ENCODE measurements around the gene MYO1E. TPM values are rescaled to one million over a fixed set of nuclear protein-coding genes. Genes with fewer than 3 reads are reported as not detected.

MYO1E gene
- total and polyA plus RNA-seq, 2 of the 4 experiments (the other 2 are of a cell fraction): 13.4 to 37.3 TPM

DNA sequence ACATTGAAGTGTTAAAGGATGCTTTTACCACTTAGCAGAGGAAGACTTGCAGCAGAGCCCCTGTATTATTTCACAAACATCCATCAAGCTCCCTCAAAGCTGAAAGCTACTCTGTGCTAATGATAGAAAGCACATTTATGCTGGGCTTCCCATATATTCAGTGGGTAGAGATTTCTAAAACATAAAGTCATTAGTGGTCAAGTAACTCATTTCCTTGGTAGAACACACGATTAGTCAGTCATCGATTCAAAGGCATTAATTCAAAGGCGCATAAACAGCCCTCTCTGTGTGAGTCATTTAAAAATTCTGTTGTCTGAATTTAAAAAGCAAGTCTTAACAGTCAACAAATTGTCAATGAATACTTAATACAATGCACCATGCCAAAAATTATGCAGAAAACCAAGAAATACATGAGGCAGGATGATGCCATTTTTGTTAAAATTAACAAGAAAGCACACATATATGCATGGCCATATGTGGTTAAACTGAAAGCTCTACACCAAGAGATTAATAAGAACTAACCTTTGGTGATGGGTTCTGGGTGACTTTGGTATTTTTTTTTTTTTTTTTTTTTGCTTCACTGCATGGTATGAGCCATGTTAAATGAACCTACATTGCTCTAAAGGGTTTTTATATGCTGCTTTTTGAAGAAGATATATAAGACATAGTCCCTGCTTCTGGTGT, 104.4 kb downstream of the MYO1E start:
- peaks cover 23 to 48% of the 10 kb centered on the region in 2 experiments for H3K79me1 ChIP-seq (ENCODE audit: low read depth in 1 of 2, low read length in 2 of 2)
- H3K18ac ChIP-seq (ENCODE audit: low read depth, low read length): no peak overlapping the region
- H2BK20ac ChIP-seq (ENCODE audit: low read depth, low read length): no peak overlapping the region
- in situ Hi-C loops (cut with MboI; ENCODE audit: low sequenced_read_pairs) (no loop called here), dilution Hi-C loops (cut with HindIII; ENCODE audit: low sequenced_read_pairs, unreplicated experiment) (no loop called here), intact Hi-C loops (cut with micrococcal nuclease) (no loop called here)
- ATAC-seq (ENCODE audit: low read depth) (peak; percentile 27; the same call in 1 of the 2 replicates), DNase-seq (peak; percentile 70)
- no peaks in the 10 kb centered on the region for H3K4me1 ChIP-seq (ENCODE audit: control insufficient read depth, insufficient read depth, low read length)
- no peak overlapping the region for H2BK120ac ChIP-seq (ENCODE audit: low read depth, low read length)
- H2BK5ac ChIP-seq (ENCODE audit: low read depth, low read length, poor library complexity, severe bottlenecking): no peak overlapping the region
- H3K27ac ChIP-seq (ENCODE audit: insufficient read depth, low read length): no peak overlapping the region
- H4K91ac ChIP-seq (ENCODE audit: insufficient read depth, low read depth, low read length): no peak overlapping the region
- no peak overlapping the region for H3K23ac ChIP-seq (ENCODE audit: low read depth, low read length)
- H3K4me2 ChIP-seq (ENCODE audit: low read depth, low read length): peak overlapping the region; percentile 36; the same call in 1 of the 2 replicates
- H2AFZ ChIP-seq (replicated peaks; ENCODE audit: low read length, poor library complexity): no peak overlapping the region
- ChIA-PET POLR2A (ENCODE audit: unreplicated experiment) (no interaction called here), CTCF (interaction anchor here (0.9 kb wide), 1 partner anchor 93 kb away, joined by 3 read pairs; no protein-coding TSS in a partner anchor)
- H3K4me3 ChIP-seq (ENCODE audit: insufficient read depth, low read depth, low read length): no peak overlapping the region
- H3K56ac ChIP-seq (ENCODE audit: extremely low read depth, insufficient read depth, low read length): no peak overlapping the region
- peaks cover 2% of the 10 kb centered on the region for H4K20me1 ChIP-seq (ENCODE audit: insufficient read depth, low read length)
- TF ChIP-seq BHLHE40 (IDR thresholded peaks at IDR 0.05; ENCODE audit: low read depth, low read length) (no peak), CHD1 (IDR thresholded peaks at IDR 0.05; ENCODE audit: low read depth, low read length) (no peak), MXI1 (IDR thresholded peaks at IDR 0.05; ENCODE audit: borderline replicate concordance, low read depth, low read length) (no peak), RAD21 (IDR thresholded peaks at IDR 0.05; ENCODE audit: low read length) (no peak), FOS (IDR thresholded peaks at IDR 0.05; ENCODE audit: low read depth, low read length) (no peak), MAFK (IDR thresholded peaks at IDR 0.05; ENCODE audit: low read depth, low read length) (no peak), MAZ (IDR thresholded peaks at IDR 0.05; ENCODE audit: borderline replicate concordance, low read depth, low read length) (no peak), RCOR1 (IDR thresholded peaks at IDR 0.05; ENCODE audit: insufficient replicate concordance, low read length) (no peak), SMC3 (IDR thresholded peaks at IDR 0.05; ENCODE audit: low read depth, low read length) (no peak), CEBPB (IDR thresholded peaks at IDR 0.05; ENCODE audit: low read depth, low read length) (no peak), RFX5 (IDR thresholded peaks at IDR 0.05; ENCODE audit: low read depth, low read length) (no peak), CTCF (conservative IDR thresholded peaks at IDR 0.05; ENCODE audit: low read depth, low read length) (no peak), NFE2L2 (IDR thresholded peaks at IDR 0.05; ENCODE audit: low read depth, low read length) (no peak), POLR2A (IDR thresholded peaks at IDR 0.05; ENCODE audit: low read depth, low read length) (no peak)
- TF ChIP-seq, protein P1, sequence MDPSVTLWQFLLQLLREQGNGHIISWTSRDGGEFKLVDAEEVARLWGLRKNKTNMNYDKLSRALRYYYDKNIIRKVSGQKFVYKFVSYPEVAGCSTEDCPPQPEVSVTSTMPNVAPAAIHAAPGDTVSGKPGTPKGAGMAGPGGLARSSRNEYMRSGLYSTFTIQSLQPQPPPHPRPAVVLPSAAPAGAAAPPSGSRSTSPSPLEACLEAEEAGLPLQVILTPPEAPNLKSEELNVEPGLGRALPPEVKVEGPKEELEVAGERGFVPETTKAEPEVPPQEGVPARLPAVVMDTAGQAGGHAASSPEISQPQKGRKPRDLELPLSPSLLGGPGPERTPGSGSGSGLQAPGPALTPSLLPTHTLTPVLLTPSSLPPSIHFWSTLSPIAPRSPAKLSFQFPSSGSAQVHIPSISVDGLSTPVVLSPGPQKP (IDR thresholded peaks at IDR 0.05; ENCODE audit: borderline replicate concordance, low read depth, low read length): no peak
- TF ChIP-seq, protein P2, sequence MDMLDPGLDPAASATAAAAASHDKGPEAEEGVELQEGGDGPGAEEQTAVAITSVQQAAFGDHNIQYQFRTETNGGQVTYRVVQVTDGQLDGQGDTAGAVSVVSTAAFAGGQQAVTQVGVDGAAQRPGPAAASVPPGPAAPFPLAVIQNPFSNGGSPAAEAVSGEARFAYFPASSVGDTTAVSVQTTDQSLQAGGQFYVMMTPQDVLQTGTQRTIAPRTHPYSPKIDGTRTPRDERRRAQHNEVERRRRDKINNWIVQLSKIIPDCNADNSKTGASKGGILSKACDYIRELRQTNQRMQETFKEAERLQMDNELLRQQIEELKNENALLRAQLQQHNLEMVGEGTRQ (IDR thresholded peaks at IDR 0.05; ENCODE audit: low read depth, low read length): no peak
- 0 out of 2 replicates have a peak, but pooled peaks cover 17% of the 10 kb centered on the region for H3K9me1 ChIP-seq (ENCODE audit: insufficient read depth, low read length)
- H4K8ac ChIP-seq (ENCODE audit: low read depth in 2 of 2, low read length in 2 of 2): no peak overlapping the region
- no peak overlapping the region for H3K14ac ChIP-seq (replicated peaks; ENCODE audit: low read depth, low read length)
- no peak overlapping the region for H2BK15ac ChIP-seq (ENCODE audit: low read depth, low read length)
- H3K9me3 ChIP-seq (ENCODE audit: control insufficient read depth, insufficient read depth, low read length): no peaks in the 10 kb centered on the region
- WGBS, 2 experiments (ENCODE audit: extremely low coverage in 2 of 2, insufficient read length in 1 of 2): no CpG with 5 or more reads among the region's 3 CpGs
- peaks cover 1% of the 10 kb centered on the region; the same call in 1 of the 2 replicates for H3K36me3 ChIP-seq (ENCODE audit: control insufficient read depth, insufficient read depth, low read length)
- H3K4ac ChIP-seq (ENCODE audit: low read depth, low read length): no peak overlapping the region
- H4K5ac ChIP-seq (ENCODE audit: low read depth, low read length): no peak overlapping the region
- BruUV-seq (replicated peaks): no TSS peak
- H2AK9ac ChIP-seq (replicated peaks; ENCODE audit: low read depth, low read length, poor library complexity): no peak overlapping the region
- no peak overlapping the region for H2AK5ac ChIP-seq (ENCODE audit: low read depth, low read length)
- no peaks in the 10 kb centered on the region for H3K27me3 ChIP-seq (ENCODE audit: control insufficient read depth, insufficient read depth, low read length)
- no peak overlapping the region for H3K9ac ChIP-seq (ENCODE audit: low read depth, low read length)

All from IMR-90 (cell line).